Measurements from ENCODE around the gene TMEM35A.

The TMEM35A gene

GRCh38 chrX:101079736-101080270 is 1.1 kb downstream of the TMEM35A start:
- H3K36me3 ChIP-seq (ENCODE audit: control insufficient read depth, low read length): no peaks in the 10 kb centered on the region
- no peak overlapping the region for H3K4me2 ChIP-seq (ENCODE audit: low read length)

GRCh38 chrX:101080326-101081124 is 1.8 kb downstream of the TMEM35A start:
- Histone ChIP-seq H3K4me1 (ENCODE audit: control insufficient read depth, low read length) (no peaks in the 10 kb centered on the region), H3K79me2 (ENCODE audit: control insufficient read depth, low read length) (no peaks in the 10 kb centered on the region), H3K27me3 (ENCODE audit: control insufficient read depth, low read length) (peaks cover 5% of the 10 kb centered on the region; the same call in 1 of the 2 replicates), H4K20me1 (ENCODE audit: control insufficient read depth, insufficient read depth, low read depth, low read length) (no peaks in the 10 kb centered on the region), H3K4me2 (ENCODE audit: low read length) (no peak overlapping the region), H3K4me3 (ENCODE audit: low read length) (no peak overlapping the region), H3F3A (ENCODE audit: control insufficient read depth, insufficient read depth) (no peaks in the 10 kb centered on the region), H3K9me3 (ENCODE audit: control insufficient read depth, insufficient read depth, low read length) (no peaks in the 10 kb centered on the region), H3K9me2 (replicated peaks; ENCODE audit: control insufficient read depth, low read length) (no peaks in the 10 kb centered on the region), H3K36me3 (ENCODE audit: control insufficient read depth, low read length) (no peaks in the 10 kb centered on the region), H3K27ac (ENCODE audit: low read depth, low read length) (no peak overlapping the region)
- TF ChIP-seq EZH2phosphoT487 (IDR thresholded peaks at IDR 0.05; ENCODE audit: borderline replicate concordance, low read length) (no peak), CTCF (IDR thresholded peaks at IDR 0.05; ENCODE audit: low read depth, low read length, poor library complexity, severe bottlenecking) (no peak)

More at GRCh38 chrX:101079736-101080270, 1.1 kb downstream of the TMEM35A start:
- Histone ChIP-seq H3K9me2 (replicated peaks; ENCODE audit: control insufficient read depth, low read length) (no peaks in the 10 kb centered on the region), H3K79me2 (ENCODE audit: control insufficient read depth, low read length) (no peaks in the 10 kb centered on the region), H3K27me3 (ENCODE audit: control insufficient read depth, low read length) (peaks cover 5% of the 10 kb centered on the region; the same call in 1 of the 2 replicates), H3F3A (ENCODE audit: control insufficient read depth, insufficient read depth) (no peaks in the 10 kb centered on the region), H3K4me1 (ENCODE audit: control insufficient read depth, low read length) (no peaks in the 10 kb centered on the region), H3K9me3 (ENCODE audit: control insufficient read depth, insufficient read depth, low read length) (no peaks in the 10 kb centered on the region), H3K27ac (ENCODE audit: low read depth, low read length) (no peak overlapping the region), H3K4me3 (ENCODE audit: low read length) (no peak overlapping the region), H4K20me1 (ENCODE audit: control insufficient read depth, insufficient read depth, low read depth, low read length) (no peaks in the 10 kb centered on the region)
- TF ChIP-seq EZH2phosphoT487 (IDR thresholded peaks at IDR 0.05; ENCODE audit: borderline replicate concordance, low read length): no peak
- TF ChIP-seq CTCF (IDR thresholded peaks at IDR 0.05; ENCODE audit: low read depth, low read length, poor library complexity, severe bottlenecking): no peak

GRCh38 chrX:101081231-101081630 is 2.6 kb downstream of the TMEM35A start:
- H3K4me1 ChIP-seq (ENCODE audit: control insufficient read depth, low read length): no peaks in the 10 kb centered on the region
- H3K4me2 ChIP-seq (ENCODE audit: low read length): no peak overlapping the region
- no peaks in the 10 kb centered on the region for H3F3A ChIP-seq (ENCODE audit: control insufficient read depth, insufficient read depth)
- TF ChIP-seq CTCF (IDR thresholded peaks at IDR 0.05; ENCODE audit: low read depth, low read length, poor library complexity, severe bottlenecking) (no peak), EZH2phosphoT487 (IDR thresholded peaks at IDR 0.05; ENCODE audit: borderline replicate concordance, low read length) (no peak)
- no peaks in the 10 kb centered on the region for H3K9me3 ChIP-seq (ENCODE audit: control insufficient read depth, insufficient read depth, low read length)
- no peaks in the 10 kb centered on the region for H4K20me1 ChIP-seq (ENCODE audit: control insufficient read depth, insufficient read depth, low read depth, low read length)
- H3K27ac ChIP-seq (ENCODE audit: low read depth, low read length): no peak overlapping the region
- peaks cover 5% of the 10 kb centered on the region; the same call in 1 of the 2 replicates for H3K27me3 ChIP-seq (ENCODE audit: control insufficient read depth, low read length)
- no peaks in the 10 kb centered on the region for H3K36me3 ChIP-seq (ENCODE audit: control insufficient read depth, low read length)
- H3K4me3 ChIP-seq (ENCODE audit: low read length): no peak overlapping the region
- no peaks in the 10 kb centered on the region for H3K79me2 ChIP-seq (ENCODE audit: control insufficient read depth, low read length)
- no peaks in the 10 kb centered on the region for H3K9me2 ChIP-seq (replicated peaks; ENCODE audit: control insufficient read depth, low read length)

All from DOHH2 (cell line).